Heart right ventricle (tissue), 16 donors: Measurements from ENCODE around the gene PLCZ1. TPM values are rescaled to one million over a fixed set of nuclear protein-coding genes. Genes with fewer than 3 reads are reported as not detected.
A peak's percentile ranks its signal among the peaks of the same experiment; 100 is the strongest.

Experiments
- ATAC-seq, 8 donors: fragments of 200-7000 bp; cut with Tn5 transposase; one replicate each; pipeline ENCODE4 v1.9.1; 2020; ENCODE audit warnings: mild to moderate bottlenecking in 8 of 8, moderate library complexity in 8 of 8, moderate number of reproducible peaks in 1 of 8
- DNase-seq, 2 donors: peaks; one replicate each; pipeline ENCODE4 v3.0.0-alpha.2; 2020
- H3K27ac ChIP-seq, 10 donors: fragments of 200-600 bp; sonication (generic) in 2 of 10; one replicate each; pipeline versions ENCODE4 v1.5.0 to v1.8.0; 2020 to 2022; ENCODE audit warnings: mild to moderate bottlenecking in 3 of 10
- H3K27me3 ChIP-seq, 7 donors: fragments of 200-600 bp; one replicate each; pipeline ENCODE4 v1.8.0; 2021 to 2022; ENCODE audit warnings: mild to moderate bottlenecking in 2 of 7
- H3K36me3 ChIP-seq, 9 donors: fragments of 200-600 bp; sonication (generic) in 1 of 9; one replicate each; pipeline versions ENCODE4 v1.5.0 to v1.8.0; 2020 to 2022; ENCODE audit warnings: mild to moderate bottlenecking in 2 of 9
- H3K4me1 ChIP-seq, 9 donors: fragments of 200-600 bp; sonication (generic) in 1 of 9; one replicate each; pipeline versions ENCODE4 v1.5.0 to v1.8.0; 2020 to 2022; ENCODE audit warnings: mild to moderate bottlenecking in 4 of 9
- H3K4me3 ChIP-seq, 10 donors: fragments of 200-600 bp; sonication (generic) in 2 of 10; one replicate each; pipeline versions ENCODE4 v1.5.0 to v1.8.0; 2020 to 2022; ENCODE audit warnings: mild to moderate bottlenecking in 7 of 10, moderate library complexity in 2 of 10
- H3K9me3 ChIP-seq, 11 donors: fragments of 200-600 bp in 10 of 11; sonication (generic) in 2 of 11; one replicate each; pipeline versions ENCODE4 v1.5.0 to v1.8.0; 2013 to 2022; ENCODE audit warnings: mild to moderate bottlenecking in 2 of 11, control low read depth in 1 of 11, moderate library complexity in 1 of 11
- CTCF ChIP-seq, 9 donors: fragments of 200-600 bp; sonication (generic) in 2 of 9; IDR thresholded peaks; one replicate each; pipeline versions ENCODE4 v1.5.0 to v1.8.0; 2021 to 2022; ENCODE audit warnings: antibody characterized with exemption in 9 of 9, mild to moderate bottlenecking in 5 of 9, moderate library complexity in 1 of 9
- WGBS, 2 donors: extraction: QIAGEN DNeasy Blood & Tissue Kit; methylation state at CpG; one replicate each; pipeline ENCODE4 v1.1.7; 2013; ENCODE audit warnings: inconsistent platforms in 1 of 2; 5-methylcytosine and 5-hydroxymethylcytosine counted together
- intact Hi-C, 10 donors: fragments of 100-400 bp; cut with DNase I; formaldehyde crosslinking; loops; one replicate each; pipeline versions ENCODE4 v1.11.1 to v1.14.2; 2022
- polyA plus RNA-seq, 2 donors: library from polyadenylated mRNA; stranded (reverse); fragments of 200-250 nt; gene quantifications; one replicate each; pipeline ENCODE4 v1.2.3, GENCODE V29; 2013
- total RNA-seq, 10 donors: library from RNA; stranded (reverse); fragmentation: NEBNext Ultra II Directional in 3 of 10; extraction: Animal tissue kit (Norgen Biotek cat#: 25700) in 3 of 10; gene quantifications; one replicate each; pipeline versions ENCODE4 v1.2.1 to v1.2.4, GENCODE V29; 2021 to 2023
- donor health status: Arrhythmogenic right ventricular cardiomyopathy.
- donor health status: ischemic (EF 13 %, LVEDD 7.1; RV severe dilation, severe dysfunction).
- donor health status: healthy with polysubstance abuse.
- donor health status: DM: no; HTN: yes; CAD: no.
- donor health status: DM: no; HTN: no; CAD: no.
- donor health status: ischemic (EF 25% LVEDD 6.9; RV normal size, moderate dysfunction).
- donor health status: ischemic (EF 25% LVEDD 5.7; RV mildly dilated, moderate dysfunction).
- donor health status: healthy.
- donor health status: DM: yes; HTN: yes; CAD: no.
- donor health status: Ischemic cardiomyopathy.
- donor health status: ischemic (EF 35%, LVEDD 5.7; RV mildly dilated, moderate dysfunction).
- donor health status: nonischemic (EF 11% LVEDD 7.7; RV severe dilation, severe dysfunction).
- donor health status: DM: yes; HTN: yes; CAD: no.
- donor health status: PGD.
- donor health status: ischemic (EF 29% LVEDD 5.4; RV normal size, mild dysfunction).
- donor health status: nonischemic (EF 23%, LVEDD 6.1; RV moderate dilation, normal function).

Gene PLCZ1
- total and polyA plus RNA-seq, 12 donors = 0.32 to 1.5 (median 0.88) TPM; not detected in 8

GRCh38 chr12:18754124-18754707 lies 16.4 kb upstream of the PLCZ1 start:
- DNase-seq (peak; percentile 12 to 15), ATAC-seq (peak in 7 of 8 donors; percentile 8 to 86 (median 59))
- 37 to 52% methylated on average over 6 of the region's 6 CpGs for WGBS, 2 donors
- intact Hi-C loops = loop anchor here in 3 of 10 donors (5.0 to 10.0 kb wide), 7 partner anchors 51 to 431 kb away; no protein-coding TSS in a partner anchor
- H3K36me3 ChIP-seq = no peaks in the 10 kb centered on the region
- H3K27me3 ChIP-seq = no peaks in the 10 kb centered on the region
- TF ChIP-seq CTCF (IDR thresholded peaks at IDR 0.05) = no peak
- no peaks in the 10 kb centered on the region for H3K9me3 ChIP-seq
- peak overlapping the region; percentile 67 to 90 (median 76) for H3K27ac ChIP-seq
- peak overlapping the region in 9 of 10 donors; percentile 18 to 45 (median 37) for H3K4me3 ChIP-seq
- H3K4me1 ChIP-seq = peaks cover 0 to 49% (median 28%) of the 10 kb centered on the region in 9 donors

- DNase-seq (peak; percentile 38 to 39), ATAC-seq (peak; percentile 67 to 90 (median 83))
- Histone ChIP-seq H3K36me3 (no peaks in the 10 kb centered on the region), H3K27ac (peak overlapping the region; percentile 67 to 90 (median 76)), H3K9me3 (no peaks in the 10 kb centered on the region), H3K27me3 (no peaks in the 10 kb centered on the region), H3K4me3 (peak overlapping the region in 9 of 10 donors; percentile 18 to 45 (median 37)), H3K4me1 (peaks cover 4 to 53% (median 28%) of the 10 kb centered on the region in 9 donors)
- intact Hi-C loops = loop anchor here in 3 of 10 donors (5.0 to 10.0 kb wide), 7 partner anchors 51 to 431 kb away; no protein-coding TSS in a partner anchor
- TF ChIP-seq CTCF (IDR thresholded peaks at IDR 0.05) = no peak
- WGBS, 2 donors = 28 to 38% methylated on average over 16 of the region's 16 CpGs
Observed at GRCh38 chr12:18753481-18754123, 15.8 kb upstream of the PLCZ1 start.

- Histone ChIP-seq H3K27me3 (no peaks in the 10 kb centered on the region), H3K4me3 (peak overlapping the region in 4 of 10 donors; percentile 37 to 41 (median 40)), H3K4me1 (peaks cover 6 to 60% (median 33%) of the 10 kb centered on the region in 9 donors), H3K36me3 (no peaks in the 10 kb centered on the region), H3K9me3 (no peaks in the 10 kb centered on the region), H3K27ac (peak overlapping the region; percentile 67 to 90 (median 76))
- no peak for TF ChIP-seq CTCF (IDR thresholded peaks at IDR 0.05)
- intact Hi-C loops = loop anchor here in 3 of 10 donors (5.0 to 10.0 kb wide), 7 partner anchors 51 to 432 kb away; no protein-coding TSS in a partner anchor
- ATAC-seq = no peak
- 38 to 48% methylated on average over 1 of the region's 1 CpG for WGBS, 2 donors
- no peak for DNase-seq
Observed at GRCh38 chr12:18752947-18753346, 15.1 kb upstream of the PLCZ1 start.

GRCh38 chr12:18752280-18752920 lies 14.6 kb upstream of the PLCZ1 start:
- Histone ChIP-seq H3K4me1 (peaks cover 6 to 65% (median 38%) of the 10 kb centered on the region in 9 donors), H3K9me3 (no peaks in the 10 kb centered on the region), H3K4me3 (no peak overlapping the region), H3K27ac (peak overlapping the region in 9 of 10 donors; percentile 67 to 90 (median 76)), H3K27me3 (no peaks in the 10 kb centered on the region), H3K36me3 (no peaks in the 10 kb centered on the region)
- intact Hi-C loops = loop anchor here in 3 of 10 donors (5.0 to 10.0 kb wide), 7 partner anchors 50 to 432 kb away; no protein-coding TSS in a partner anchor
- ATAC-seq (peak; percentile 21 to 73 (median 42)), DNase-seq (peak; percentile 25 to 55)
- 35 to 45% methylated on average over 6 of the region's 6 CpGs for WGBS, 2 donors
- TF ChIP-seq CTCF (IDR thresholded peaks at IDR 0.05) = no peak
